Loucy (cell line): ENCODE results near the gene APAF1.

Experiments
- CTCF ChIP-seq: fragments of 200-600 bp; sonication (generic); conservative IDR thresholded peaks from 2 replicates; pipeline ENCODE4 v1.5.1; 2014; ENCODE audit warnings: mild to moderate bottlenecking, antibody characterized with exemption, low read length
- EZH2phosphoT487 ChIP-seq: fragments of 200-600 bp; IDR thresholded peaks from 2 replicates; pipeline ENCODE4 v1.6.1; 2018; ENCODE audit warnings: antibody characterized with exemption, mild to moderate bottlenecking, moderate library complexity, borderline replicate concordance

- TF ChIP-seq CTCF (no peak), EZH2phosphoT487 (no peak)
Observed at GRCh38 chr12:98635657-98636323, 9.3 kb upstream of the APAF1 start.
